GM21529 (cell line): ENCODE results near the gene TINAGL1.

Source experiments
- ATAC-seq: cut with Tn5 transposase; IDR thresholded peaks from one replicate; pipeline ENCODE4 v1.9.1; 2021; ENCODE audit not compliant: unreplicated experiment

The TINAGL1 gene

GRCh38 chr1:31605908-31606427 lies 29.7 kb downstream of the TINAGL1 start:
- ATAC-seq, result peak; percentile 98

- ATAC-seq, result no peak
These were observed 31.0 kb downstream of the TINAGL1 start for GRCh38 chr1:31607360-31607759.

- no peak for ATAC-seq
These were observed 33.3 kb downstream of the TINAGL1 start for GRCh38 chr1:31609514-31610118.

GRCh38 chr1:31614414-31615005 lies 38.2 kb downstream of the TINAGL1 start:
- no peak for ATAC-seq

GRCh38 chr1:31615414-31615813 lies 39.1 kb downstream of the TINAGL1 start:
- no peak for ATAC-seq

GRCh38 chr1:31615939-31616338 lies 39.6 kb downstream of the TINAGL1 start:
- no peak for ATAC-seq

- no peak for ATAC-seq
These were observed 41.1 kb downstream of the TINAGL1 start, which contains the start of gene HCRTR1 for GRCh38 chr1:31617218-31617915. TSS of gene HCRTR1 (plus strand) at chr1:31617689. CDS start at chr1:31619193, 1,504 bp downstream.

- ATAC-seq, result no peak
These were observed 41.8 kb downstream of the TINAGL1 start for GRCh38 chr1:31617916-31618746.

- no peak for ATAC-seq
These were observed 42.9 kb downstream of the TINAGL1 start for GRCh38 chr1:31618916-31619846.

GRCh38 chr1:31620631-31621497 lies 44.5 kb downstream of the TINAGL1 start:
- no peak for ATAC-seq

- no peak for ATAC-seq
These were observed 45.1 kb downstream of the TINAGL1 start for GRCh38 chr1:31621498-31621820.

GRCh38 chr1:31621847-31622730 lies 45.8 kb downstream of the TINAGL1 start:
- no peak for ATAC-seq

- ATAC-seq, result no peak
These were observed 47.0 kb downstream of the TINAGL1 start for GRCh38 chr1:31623365-31623764.

- no peak for ATAC-seq
These were observed 48.0 kb downstream of the TINAGL1 start for GRCh38 chr1:31624309-31624708.

- no peak for ATAC-seq
These were observed 48.6 kb downstream of the TINAGL1 start for GRCh38 chr1:31624731-31625514.

- no peak for ATAC-seq
These were observed 49.4 kb downstream of the TINAGL1 start for GRCh38 chr1:31625561-31626222.
